NCI-H748 treated with DMSO at 0.1 percent for 48 hours (cell line): Measurements from ENCODE around the gene SDC3.
"Not testable (repeated sequence)": the region's sequence is repeated elsewhere in the genome, so short reads cannot be mapped to it uniquely, and the experiment has no call there.

Experiments
- DNase-seq: peaks from one replicate; lab custom pipeline; 2025; lab: John Stamatoyannopoulos, UW

The SDC3 gene

GRCh38 chr1:30874176-30874575 lies 34.4 kb downstream of the SDC3 start:
- no peak for DNase-seq

GRCh38 chr1:30872948-30873263 lies 35.7 kb downstream of the SDC3 start:
- no peak for DNase-seq

GRCh38 chr1:30872033-30872947 lies 36.3 kb downstream of the SDC3 start:
- no peak for DNase-seq

GRCh38 chr1:30871276-30871871 lies 37.2 kb downstream of the SDC3 start:
- DNase-seq, result no peak

GRCh38 chr1:30870656-30871055 lies 37.9 kb downstream of the SDC3 start:
- DNase-seq, result no peak

- DNase-seq, result no peak
These were observed 38.5 kb downstream of the SDC3 start for GRCh38 chr1:30870035-30870434.

- no peak for DNase-seq
These were observed 39.6 kb downstream of the SDC3 start for GRCh38 chr1:30868833-30869435.

- not testable (repeated sequence) for DNase-seq
These were observed 40.5 kb downstream of the SDC3 start for GRCh38 chr1:30868057-30868456.

- DNase-seq, result no peak
These were observed 41.0 kb downstream of the SDC3 start for GRCh38 chr1:30867537-30867936.

GRCh38 chr1:30866594-30866993 lies 42.0 kb downstream of the SDC3 start:
- DNase-seq, result no peak

GRCh38 chr1:30864681-30865080 lies 43.9 kb downstream of the SDC3 start:
- no peak for DNase-seq

- no peak for DNase-seq
These were observed 44.5 kb downstream of the SDC3 start for GRCh38 chr1:30863858-30864604.

- no peak for DNase-seq
These were observed 48.3 kb downstream of the SDC3 start for GRCh38 chr1:30860320-30860652.

GRCh38 chr1:30857964-30858363 lies 50.6 kb downstream of the SDC3 start:
- DNase-seq, result no peak

- no peak for DNase-seq
These were observed 51.5 kb downstream of the SDC3 start for GRCh38 chr1:30857062-30857461.

- DNase-seq, result peak; percentile 66
These were observed 52.2 kb downstream of the SDC3 start for GRCh38 chr1:30856260-30856790.

- DNase-seq, result no peak
These were observed 52.8 kb downstream of the SDC3 start for GRCh38 chr1:30855686-30856259.

- no peak for DNase-seq
These were observed 55.2 kb downstream of the SDC3 start for GRCh38 chr1:30853350-30853749.

GRCh38 chr1:30852026-30852425 lies 56.5 kb downstream of the SDC3 start:
- DNase-seq, result no peak

- DNase-seq, result no peak
These were observed 57.3 kb downstream of the SDC3 start for GRCh38 chr1:30851286-30851685.

GRCh38 chr1:30850607-30851006 lies 58.0 kb downstream of the SDC3 start:
- DNase-seq, result no peak

GRCh38 chr1:30848130-30848529 lies 60.4 kb downstream of the SDC3 start:
- no peak for DNase-seq
